KOPT-K1 (cell line): ENCODE measurements around the gene POFUT1.
"Not testable (repeated sequence)": the region's sequence is repeated elsewhere in the genome, so short reads cannot be mapped to it uniquely, and the experiment has no call there.

ENCODE experiments used
- H3K27ac ChIP-seq: fragments of 200-600 bp; sonication (generic); 2 replicates; pipeline ENCODE4 v1.5.1; 2016; ENCODE audit warnings: antibody characterized with exemption, mild to moderate bottlenecking, low read depth, low read length; ENCODE audit not compliant: poor library complexity, severe bottlenecking
- H3K36me3 ChIP-seq: fragments of 200-600 bp; sonication (generic); 2 replicates; pipeline ENCODE4 v1.5.1; 2017; ENCODE audit warnings: antibody characterized with exemption, mild to moderate bottlenecking, low read length, moderate library complexity; ENCODE audit not compliant: insufficient read depth
- H3K9me3 ChIP-seq: fragments of 200-600 bp; sonication (generic); 2 replicates; pipeline ENCODE4 v1.5.1; 2017; ENCODE audit warnings: antibody characterized with exemption, low read length, mild to moderate bottlenecking; ENCODE audit not compliant: insufficient read depth, poor library complexity, severe bottlenecking

The POFUT1 gene

DNA sequence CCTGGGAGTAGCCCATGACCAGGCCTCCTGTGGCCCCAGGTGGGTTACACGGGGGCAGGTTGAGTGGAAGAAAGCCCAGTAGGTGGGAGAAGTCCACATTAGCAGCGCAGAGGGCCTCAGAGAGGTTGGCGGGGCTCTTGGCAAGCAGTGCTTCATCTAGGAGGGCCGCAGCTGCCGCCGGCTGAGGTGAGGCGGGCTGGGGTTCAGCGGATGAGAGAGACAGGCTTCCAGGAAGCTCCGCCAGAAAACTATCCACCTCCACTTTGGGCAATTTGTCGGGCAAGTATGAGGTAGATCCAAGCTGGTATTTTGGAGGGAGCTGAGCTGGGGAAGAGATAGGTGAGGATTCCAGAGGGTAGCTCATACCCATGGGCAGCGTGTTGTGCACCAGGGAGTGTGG lies 11.1 kb upstream of the POFUT1 start:
- H3K36me3 ChIP-seq, result peaks cover 98% of the 10 kb centered on the region
- not testable (repeated sequence) for H3K9me3 ChIP-seq, H3K27ac ChIP-seq

DNA sequence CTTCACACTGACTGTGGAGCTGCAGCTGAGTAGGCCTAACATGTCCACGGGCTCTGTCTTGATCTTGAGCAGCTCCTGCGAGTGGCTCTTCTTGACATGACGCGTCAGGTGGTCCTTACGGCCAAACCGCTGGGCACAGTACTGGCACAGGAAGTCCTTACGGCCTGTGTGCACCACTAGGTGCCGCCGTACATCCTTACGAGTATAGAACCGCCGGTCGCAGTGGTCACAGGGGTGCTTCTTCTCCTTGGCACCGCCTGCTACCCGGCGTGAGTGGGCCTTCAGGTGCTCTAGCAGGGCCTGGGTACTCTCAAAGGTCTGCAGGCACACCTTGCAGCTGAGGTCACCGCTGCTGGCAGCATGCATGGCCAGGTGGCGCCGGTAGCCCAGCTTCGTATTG lies 10.5 kb upstream of the POFUT1 start:
- H3K36me3 ChIP-seq, result peaks cover 98% of the 10 kb centered on the region
- not testable (repeated sequence) for H3K27ac ChIP-seq, H3K9me3 ChIP-seq

DNA sequence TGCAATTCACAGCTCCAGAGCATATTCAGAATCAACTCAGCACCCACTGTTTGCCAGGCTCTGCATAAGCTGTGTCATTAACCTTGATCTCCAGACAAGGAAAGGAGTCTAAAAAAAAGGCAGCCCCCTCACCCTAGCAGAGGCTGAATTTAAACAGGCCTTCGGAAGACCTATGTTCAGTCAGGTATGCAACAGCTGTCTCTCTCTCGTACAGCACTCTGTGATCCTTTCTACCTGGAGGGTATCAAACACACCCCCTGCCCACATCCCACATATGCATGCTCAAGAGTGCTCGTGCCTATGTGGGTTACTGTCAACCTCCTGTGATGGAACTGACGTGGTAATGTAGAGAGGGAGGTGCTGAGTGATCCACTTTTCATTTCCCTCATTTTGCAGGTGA lies 8.7 kb upstream of the POFUT1 start:
- Histone ChIP-seq H3K36me3 (peaks cover 100% of the 10 kb centered on the region), H3K27ac (no peak overlapping the region), H3K9me3 (no peaks in the 10 kb centered on the region)

DNA sequence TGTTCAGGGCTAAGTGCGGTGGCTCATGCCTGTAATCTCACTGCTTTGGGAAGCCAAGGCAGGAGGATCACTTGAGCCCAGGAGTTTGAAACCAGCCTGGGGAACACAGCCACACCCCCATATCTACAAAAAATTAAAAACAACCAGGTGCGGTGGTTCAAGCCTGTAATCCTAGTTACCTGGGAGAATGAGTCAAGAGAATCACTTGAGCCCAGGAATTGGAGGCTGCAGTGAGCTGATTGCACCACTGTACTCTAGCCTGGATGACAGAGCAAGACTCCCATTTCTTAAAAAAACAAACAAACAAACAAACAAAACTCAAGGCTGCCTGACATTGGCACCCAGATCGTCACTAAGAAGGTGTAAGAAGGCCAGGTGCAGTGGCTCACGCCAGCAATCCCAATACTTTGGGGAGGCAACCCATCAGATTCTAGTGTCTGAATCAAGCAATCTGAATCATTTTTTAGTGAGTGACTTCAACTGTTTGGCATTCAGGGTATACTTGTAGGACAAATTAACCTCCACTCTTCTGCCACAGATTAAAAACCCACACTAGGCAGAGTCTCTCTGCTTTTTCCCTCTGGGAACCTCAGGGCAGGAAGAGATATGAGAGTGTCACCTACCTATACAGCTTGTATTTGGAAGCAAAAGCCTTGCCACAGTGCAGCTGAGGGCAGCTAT lies 6.2 kb upstream of the POFUT1 start:
- no peak overlapping the region for H3K27ac ChIP-seq
- no peaks in the 10 kb centered on the region for H3K9me3 ChIP-seq
- H3K36me3 ChIP-seq, result peaks cover 94% of the 10 kb centered on the region

DNA sequence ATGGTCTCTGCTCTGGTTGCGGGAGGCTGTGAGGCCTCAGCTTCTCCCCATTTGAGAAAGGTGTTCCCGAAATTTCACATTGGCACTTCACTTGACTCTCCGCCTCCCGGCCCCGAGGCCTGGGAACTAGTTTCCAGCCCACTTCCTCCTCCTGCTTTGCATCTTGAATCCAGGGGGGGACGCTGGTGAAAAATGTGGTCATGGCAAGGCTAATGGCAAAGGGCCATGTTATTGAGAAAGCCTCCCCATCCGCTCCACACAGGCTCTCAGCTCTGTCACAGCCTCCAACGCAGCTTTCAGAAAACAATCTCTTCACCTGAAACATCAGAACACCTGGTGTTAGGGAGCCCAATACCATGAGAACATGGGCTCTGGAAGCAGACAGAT lies 5.7 kb upstream of the POFUT1 start:
- Histone ChIP-seq H3K36me3 (peaks cover 89% of the 10 kb centered on the region), H3K9me3 (no peaks in the 10 kb centered on the region), H3K27ac (no peak overlapping the region)

DNA sequence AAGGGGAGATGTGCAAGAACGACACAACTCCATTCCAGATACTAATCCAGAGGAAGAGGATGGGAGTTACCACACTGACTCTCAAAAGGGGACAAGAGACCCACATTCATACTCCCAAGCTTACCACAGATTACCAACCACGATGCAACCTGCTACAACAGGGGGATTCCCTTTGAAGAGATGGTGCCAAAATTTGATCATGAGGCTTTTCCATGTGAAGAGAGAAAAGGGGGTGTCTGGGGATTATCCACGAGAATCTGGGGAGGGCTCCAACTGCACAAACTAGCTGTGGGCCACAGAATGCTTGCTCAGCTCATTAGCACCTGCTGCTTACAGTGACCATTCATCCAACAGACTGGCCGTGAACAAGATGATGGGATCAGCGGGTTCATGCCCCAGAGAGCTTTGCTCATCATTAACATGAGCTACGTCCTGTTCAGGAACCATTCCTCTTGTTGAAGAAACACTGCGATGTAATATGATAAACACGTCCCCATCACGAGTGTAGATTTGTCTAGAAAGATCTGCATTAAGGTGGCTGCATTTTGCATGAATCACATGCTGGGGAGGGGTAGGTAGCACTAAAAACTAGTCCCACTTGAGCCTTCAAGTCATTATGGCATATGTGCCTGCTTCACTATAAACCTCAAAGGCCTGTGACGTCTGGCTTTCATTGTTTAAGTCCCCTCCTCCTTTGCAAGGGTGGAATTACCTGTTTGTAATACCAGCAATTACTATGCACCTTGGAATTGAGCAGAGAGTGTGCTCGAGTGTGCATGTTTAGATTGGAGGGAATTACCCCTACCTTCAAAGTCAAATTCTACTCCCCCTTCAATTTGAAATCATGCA lies 4.1 kb upstream of the POFUT1 start:
- Histone ChIP-seq H3K27ac (no peak overlapping the region), H3K36me3 (peaks cover 73% of the 10 kb centered on the region), H3K9me3 (no peaks in the 10 kb centered on the region)

DNA sequence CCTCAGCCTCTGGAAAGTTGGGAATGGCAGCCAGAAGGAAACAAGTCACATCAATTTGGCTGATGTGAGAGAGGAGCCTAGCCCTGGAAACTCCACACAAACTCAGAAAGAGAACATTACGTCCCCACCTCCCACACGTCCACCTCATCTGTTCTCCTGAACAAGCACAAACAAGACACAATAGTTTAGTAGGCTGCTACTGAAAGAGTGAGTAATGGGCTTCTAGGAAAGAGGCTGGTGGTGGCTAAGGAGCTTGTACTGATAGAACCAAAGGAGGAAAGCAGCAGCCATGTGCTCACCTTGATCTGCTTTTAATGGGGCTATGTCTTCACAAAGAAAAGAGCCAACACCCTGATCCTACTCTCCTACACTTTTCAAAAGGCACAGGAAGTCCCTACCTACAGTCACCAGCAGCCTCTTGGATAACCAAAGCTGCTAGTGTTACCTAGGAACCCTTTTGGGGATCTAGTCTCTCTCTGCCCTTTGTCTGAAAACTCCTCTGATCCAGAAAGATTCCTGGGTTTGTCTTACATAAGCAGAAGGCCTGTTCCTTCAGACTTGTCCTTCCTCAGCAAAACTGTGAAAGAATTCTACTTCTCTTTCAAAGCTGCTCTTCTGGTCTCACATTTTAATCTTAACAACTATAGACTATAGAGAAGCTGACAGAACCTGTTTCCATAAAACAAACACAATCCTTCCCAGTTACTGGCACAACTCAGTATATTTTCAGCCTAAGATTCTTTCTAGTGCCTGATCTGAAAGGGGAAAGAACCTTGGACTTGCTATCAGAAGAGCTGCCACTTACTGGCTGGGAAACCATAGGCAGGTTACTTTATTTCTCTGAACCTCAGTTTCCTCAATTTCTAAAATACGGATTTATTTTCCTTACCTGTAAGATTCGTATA lies 3.2 kb upstream of the POFUT1 start:
- Histone ChIP-seq H3K27ac (no peak overlapping the region), H3K9me3 (no peaks in the 10 kb centered on the region), H3K36me3 (peaks cover 67% of the 10 kb centered on the region)

DNA sequence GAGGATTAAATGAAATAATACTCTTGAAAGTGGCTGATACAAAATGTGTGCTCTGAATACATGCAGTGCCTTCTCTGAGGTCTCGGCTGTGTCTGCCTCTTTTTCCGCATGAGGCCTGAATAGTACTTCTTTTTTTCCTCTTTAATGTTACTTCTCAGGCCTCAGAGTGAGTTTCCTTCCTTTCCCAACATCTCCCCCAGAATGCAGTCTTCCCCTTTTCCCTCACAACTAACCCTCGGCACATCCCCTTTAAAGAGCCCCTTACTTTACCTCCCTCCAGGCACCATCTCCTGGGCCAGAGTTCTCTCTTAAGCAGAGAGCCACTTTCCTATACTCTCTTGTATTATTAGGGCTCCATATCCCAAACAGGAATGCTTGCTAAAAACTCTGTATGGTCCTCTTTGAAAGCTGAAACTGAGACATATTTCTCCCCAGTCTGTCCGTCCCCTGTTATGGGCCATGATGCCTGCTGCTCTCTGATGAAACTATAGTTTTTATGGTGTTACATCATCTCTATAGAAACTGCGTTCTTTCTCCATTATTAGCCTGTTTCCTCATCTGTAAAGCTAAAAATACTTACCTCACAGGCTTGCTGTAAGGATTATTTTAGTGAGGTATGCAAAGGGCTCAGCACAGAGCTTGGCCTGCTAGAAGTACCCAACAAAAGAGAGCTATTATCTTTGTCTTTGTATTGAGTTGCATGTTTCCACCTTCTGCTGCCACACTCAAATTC lies 2.4 kb upstream of the POFUT1 start:
- Histone ChIP-seq H3K9me3 (no peaks in the 10 kb centered on the region), H3K27ac (no peak overlapping the region), H3K36me3 (peaks cover 67% of the 10 kb centered on the region)

DNA sequence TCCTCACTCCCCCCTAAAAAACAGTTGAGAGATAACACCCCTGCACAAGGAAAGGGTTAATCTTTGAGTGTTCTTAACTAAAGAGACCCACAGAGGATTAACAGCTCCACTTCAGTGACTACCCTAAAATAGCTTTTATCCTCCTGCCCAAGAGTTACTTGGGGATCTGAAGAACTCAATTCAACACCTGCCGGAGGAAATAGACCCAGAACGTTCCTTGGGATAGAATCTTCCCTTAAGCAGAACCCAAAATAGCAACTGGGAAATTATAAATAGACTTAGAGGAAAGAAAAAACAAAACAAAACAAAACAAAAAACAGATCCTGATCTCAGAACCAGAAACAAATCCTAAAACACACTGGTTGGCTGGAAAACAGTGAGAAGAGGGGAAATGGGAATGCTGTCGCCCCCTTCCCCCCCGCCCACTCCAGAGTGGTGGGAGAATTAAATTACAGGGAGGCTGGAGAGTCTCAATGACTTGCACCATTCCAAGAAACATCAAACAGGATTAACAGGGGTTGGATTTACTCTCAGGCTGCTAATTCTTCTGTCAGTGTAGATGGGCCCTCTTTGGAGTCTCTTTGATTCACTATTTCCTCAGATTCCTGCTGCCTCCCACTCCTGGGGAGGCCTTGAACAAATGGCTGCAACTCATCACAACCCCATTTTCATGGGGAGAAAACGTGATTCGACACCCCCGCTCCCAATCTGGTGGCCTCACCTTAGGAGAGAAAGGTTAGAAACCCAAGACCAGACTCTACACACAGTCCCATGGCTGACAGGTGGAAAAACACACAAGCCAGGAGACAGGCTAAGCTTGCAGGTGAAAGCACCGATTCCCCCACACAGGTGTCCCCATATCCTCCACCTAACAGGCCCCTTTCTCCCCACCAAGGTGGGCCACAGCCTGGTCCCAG lies 1.6 kb upstream of the POFUT1 start:
- Histone ChIP-seq H3K9me3 (no peaks in the 10 kb centered on the region), H3K36me3 (peaks cover 67% of the 10 kb centered on the region), H3K27ac (peak overlapping the region; percentile 85)

DNA sequence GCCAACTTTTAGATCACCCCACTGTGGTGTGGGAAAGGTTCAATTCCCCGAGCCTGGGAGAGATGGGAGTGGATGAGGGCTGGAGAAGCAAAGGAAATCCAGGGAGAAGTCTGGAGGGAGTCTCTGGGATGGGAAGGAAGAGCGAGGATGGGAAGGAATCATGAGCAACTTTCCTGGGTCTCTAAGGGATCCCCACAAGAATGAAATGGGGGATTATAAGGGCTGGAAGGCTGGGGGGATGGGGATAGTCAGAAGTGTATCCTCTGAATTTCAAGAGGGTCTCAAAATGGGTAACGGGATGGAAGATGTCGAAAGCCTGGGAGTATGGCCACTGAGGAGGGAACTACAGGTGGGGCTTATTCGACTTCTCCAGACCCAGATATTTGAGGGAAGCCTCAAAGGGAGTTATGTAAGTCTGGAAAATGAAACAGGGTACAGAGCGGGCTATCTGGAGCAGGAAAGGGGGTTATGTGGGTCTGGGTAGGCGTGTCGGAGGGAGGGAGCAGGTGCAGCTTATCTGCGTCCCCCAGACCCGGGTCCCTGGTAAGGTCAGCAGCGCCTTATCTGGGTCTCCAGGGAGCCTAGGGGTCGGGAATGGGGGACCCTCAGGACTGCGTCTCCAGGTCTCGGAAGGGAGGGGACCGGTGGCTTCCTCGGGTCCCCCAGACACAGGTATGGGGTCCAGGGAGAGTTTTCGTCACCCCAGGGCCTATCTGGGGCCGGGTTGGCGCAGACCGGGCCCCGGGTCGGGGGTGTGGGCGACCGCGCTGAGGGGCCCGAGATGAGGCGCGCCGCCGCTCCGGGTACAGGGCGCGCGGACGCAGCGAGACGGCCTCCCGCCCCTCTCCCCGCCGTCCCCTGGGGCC lies 687 bp upstream of the POFUT1 start:
- H3K9me3 ChIP-seq, result no peaks in the 10 kb centered on the region
- H3K36me3 ChIP-seq, result peaks cover 67% of the 10 kb centered on the region
- peak overlapping the region; percentile 85 for H3K27ac ChIP-seq

DNA sequence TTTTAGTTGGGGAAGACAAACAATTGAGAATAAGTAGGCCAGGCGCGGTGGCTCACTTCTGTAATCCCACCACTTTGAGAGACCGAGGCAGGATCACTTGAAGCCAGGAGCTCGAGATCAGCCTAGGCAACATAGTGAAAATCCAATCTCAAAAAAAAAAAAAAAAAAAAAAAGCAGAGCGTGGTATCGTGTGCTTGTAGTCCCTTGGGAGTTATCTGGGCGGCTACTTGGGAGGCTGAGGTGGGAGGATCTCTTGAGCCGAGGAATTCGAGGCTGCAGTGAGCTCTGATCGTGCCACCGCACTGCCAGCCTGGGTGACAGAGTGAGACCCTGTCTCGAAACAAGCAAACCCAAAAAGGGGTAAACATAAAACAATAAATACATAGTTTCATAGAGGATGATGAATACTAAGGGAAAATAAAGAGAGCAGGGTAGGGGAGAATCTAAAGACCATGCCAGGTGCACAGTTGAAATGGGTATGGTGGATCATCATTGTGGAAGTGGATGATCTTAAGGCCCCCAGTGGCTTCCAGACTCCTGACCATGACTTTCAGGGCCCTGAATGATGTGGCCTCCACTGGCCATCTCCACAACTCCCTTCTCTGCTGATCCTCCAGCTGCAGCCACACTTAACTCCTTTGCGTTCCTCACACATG lies 947 bp downstream of the POFUT1 start:
- no peaks in the 10 kb centered on the region for H3K9me3 ChIP-seq
- peaks cover 63% of the 10 kb centered on the region for H3K36me3 ChIP-seq
- peak overlapping the region; percentile 85 for H3K27ac ChIP-seq

DNA sequence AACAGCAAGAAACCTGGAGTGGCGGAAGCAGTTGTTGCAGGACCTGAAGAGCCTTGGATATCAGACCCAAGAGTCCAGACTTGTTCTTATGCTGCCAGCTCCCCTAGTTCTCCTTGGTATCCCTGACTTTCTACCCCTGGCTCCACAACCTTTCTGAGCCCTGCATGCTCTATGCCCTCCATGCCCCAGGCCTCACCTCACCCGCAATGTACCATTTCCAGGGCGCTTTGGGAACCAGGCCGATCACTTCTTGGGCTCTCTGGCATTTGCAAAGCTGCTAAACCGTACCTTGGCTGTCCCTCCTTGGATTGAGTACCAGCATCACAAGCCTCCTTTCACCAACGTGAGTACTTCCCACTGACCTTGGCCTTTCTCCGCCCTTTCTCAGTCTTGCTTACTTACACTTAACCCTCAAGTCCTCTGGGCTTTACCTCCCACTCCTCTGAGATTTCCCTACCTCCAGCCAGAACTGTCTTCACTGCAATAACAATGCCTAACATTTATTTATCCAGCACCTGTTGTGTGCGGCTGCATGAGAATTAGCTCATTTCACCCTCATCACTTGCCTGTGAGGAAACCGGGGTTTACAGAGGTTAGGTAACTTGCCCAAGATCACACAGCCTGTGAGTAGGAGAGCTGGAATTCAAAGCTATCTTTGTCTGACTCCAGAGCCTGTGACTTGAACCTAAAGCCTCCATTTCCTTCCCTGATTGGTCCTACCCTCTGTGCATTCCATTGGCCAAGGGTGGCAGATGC lies 2.3 kb downstream of the POFUT1 start:
- Histone ChIP-seq H3K27ac (no peak overlapping the region), H3K36me3 (peaks cover 63% of the 10 kb centered on the region), H3K9me3 (no peaks in the 10 kb centered on the region)
